DND-41 (cell line): Measurements from ENCODE around the gene SLC38A3.

Experiments
- ATAC-seq: fragments of 200-7000 bp; cut with Tn5 transposase; 3 replicates; pipeline ENCODE4 v1.9.1; 2021; ENCODE audit warnings: low read depth; ENCODE audit not compliant: insufficient read depth
- DNase-seq: peaks from one replicate; pipeline ENCODE4 v3.0.0-alpha.2; 2020
- H2AFZ ChIP-seq: 2 replicates; pipeline ENCODE4 v1.6.0; 2012; ENCODE audit warnings: low read depth, low read length
- H3K27ac ChIP-seq: 2 replicates; pipeline ENCODE4 v1.5.1; 2012; ENCODE audit warnings: low read length, inconsistent platforms
- H3K27me3 ChIP-seq: fragments of 200-600 bp; sonication (generic); 2 replicates; pipeline ENCODE4 v1.6.0; 2012; ENCODE audit warnings: low read length, mild to moderate bottlenecking, inconsistent platforms; ENCODE audit not compliant: insufficient read depth, poor library complexity
- H3K36me3 ChIP-seq: 2 replicates; pipeline ENCODE4 v1.5.1; 2012; ENCODE audit warnings: low read length, inconsistent platforms; ENCODE audit not compliant: insufficient read depth
- H3K4me1 ChIP-seq: 2 replicates; pipeline ENCODE4 v1.5.1; 2012; ENCODE audit warnings: mild to moderate bottlenecking, low read length; ENCODE audit not compliant: insufficient read depth
- H3K4me2 ChIP-seq: 2 replicates; pipeline ENCODE4 v1.6.0; 2012; ENCODE audit warnings: mild to moderate bottlenecking, moderate library complexity, low read length, inconsistent platforms; ENCODE audit not compliant: insufficient read depth
- H3K4me3 ChIP-seq, 2 experiments: fragments of 200-600 bp in 1 of 2; shearing (Covaris generic) in 1 of 2; 2 replicates each; pipeline ENCODE4 v1.5.1; 2012 to 2016; ENCODE audit warnings: inconsistent platforms in 2 of 2, low read length in 2 of 2, mild to moderate bottlenecking in 2 of 2, low read depth in 1 of 2, moderate library complexity in 1 of 2
- H3K79me2 ChIP-seq: 2 replicates; pipeline ENCODE4 v1.6.0; 2012; ENCODE audit warnings: low read length, inconsistent platforms; ENCODE audit not compliant: insufficient read depth
- H3K9ac ChIP-seq: 2 replicates; pipeline ENCODE4 v1.6.0; 2012; ENCODE audit warnings: low read depth, mild to moderate bottlenecking, inconsistent platforms, low read length, moderate library complexity
- H3K9me3 ChIP-seq: 2 replicates; pipeline ENCODE4 v1.5.1; 2012; ENCODE audit warnings: low read length, moderate library complexity, mild to moderate bottlenecking, inconsistent platforms; ENCODE audit not compliant: insufficient read depth, severe bottlenecking
- H4K20me1 ChIP-seq: 2 replicates; pipeline ENCODE4 v1.6.0; 2012; ENCODE audit warnings: low read length; ENCODE audit not compliant: insufficient read depth
- CTCF ChIP-seq: IDR thresholded peaks from 2 replicates; pipeline ENCODE4 v1.5.1; 2012; ENCODE audit warnings: borderline replicate concordance, low read length, moderate library complexity, mild to moderate bottlenecking; ENCODE audit not compliant: poor library complexity, severe bottlenecking; ENCODE audit errors: extremely low read depth
- EZH2 ChIP-seq: IDR thresholded peaks from 3 replicates; pipeline ENCODE4 v1.6.1; 2012; ENCODE audit warnings: borderline replicate concordance, low read depth, mild to moderate bottlenecking, moderate library complexity, low read length, inconsistent platforms; ENCODE audit not compliant: severe bottlenecking

SLC38A3 gene

GRCh38 chr3:50245251-50245745, 40.2 kb downstream of the SLC38A3 start:
- H3K4me1 ChIP-seq: peaks cover 49% of the 10 kb centered on the region
- ATAC-seq (no peak), DNase-seq (no peak)
- no peaks in the 10 kb centered on the region for H3K27me3 ChIP-seq
- no peak overlapping the region for H2AFZ ChIP-seq
- H4K20me1 ChIP-seq: peaks cover 90% of the 10 kb centered on the region
- no peak for TF ChIP-seq EZH2
- no peak for TF ChIP-seq CTCF
- H3K36me3 ChIP-seq: peaks cover 75% of the 10 kb centered on the region
- peak overlapping the region in 1 of 2 experiments; percentile 46; a peak in 2 of 4 replicates for H3K4me3 ChIP-seq
- peaks cover 97% of the 10 kb centered on the region for H3K79me2 ChIP-seq
- H3K9ac ChIP-seq: peak overlapping the region; percentile 52
- peak overlapping the region; percentile 71 for H3K27ac ChIP-seq
- H3K4me2 ChIP-seq: peak overlapping the region; percentile 66
- H3K9me3 ChIP-seq: no peaks in the 10 kb centered on the region

GRCh38 chr3:50245831-50246516, 40.9 kb downstream of the SLC38A3 start:
- peak; percentile 93 for DNase-seq

GRCh38 chr3:50246517-50246954, 41.5 kb downstream of the SLC38A3 start:
- peak; percentile 78 for ATAC-seq
- Histone ChIP-seq H3K9me3 (no peaks in the 10 kb centered on the region), H3K79me2 (peaks cover 97% of the 10 kb centered on the region), H3K36me3 (peaks cover 77% of the 10 kb centered on the region), H2AFZ (no peak overlapping the region), H3K4me3 (peak overlapping the region in 1 of 2 experiments; percentile 46; a peak in 2 of 4 replicates), H4K20me1 (peaks cover 90% of the 10 kb centered on the region), H3K4me2 (peak overlapping the region; percentile 66), H3K27ac (peak overlapping the region; percentile 71), H3K27me3 (no peaks in the 10 kb centered on the region), H3K4me1 (peaks cover 41% of the 10 kb centered on the region), H3K9ac (peak overlapping the region; percentile 52)
- no peak for TF ChIP-seq EZH2
- TF ChIP-seq CTCF: no peak
- peak; percentile 85 for DNase-seq

More at GRCh38 chr3:50245831-50246516, 40.9 kb downstream of the SLC38A3 start:
- TF ChIP-seq EZH2: no peak
- peak; percentile 99 for TF ChIP-seq CTCF
- Histone ChIP-seq H3K4me2 (peak overlapping the region; percentile 66), H4K20me1 (peaks cover 90% of the 10 kb centered on the region), H2AFZ (peak overlapping the region; percentile 48), H3K27ac (peak overlapping the region; percentile 71), H3K4me3 (peak overlapping the region in 1 of 2 experiments; percentile 46; a peak in 2 of 4 replicates), H3K9ac (peak overlapping the region; percentile 52), H3K4me1 (peaks cover 46% of the 10 kb centered on the region), H3K79me2 (peaks cover 97% of the 10 kb centered on the region), H3K9me3 (no peaks in the 10 kb centered on the region), H3K36me3 (peaks cover 77% of the 10 kb centered on the region), H3K27me3 (no peaks in the 10 kb centered on the region)
- ATAC-seq: peak; percentile 85
